Panc1 (cell line): Measurements from ENCODE around the gene GALNT10. TPM values are rescaled to one million over a fixed set of nuclear protein-coding genes. Genes with fewer than 3 reads are reported as not detected.

Experiments
- ATAC-seq: fragments of 200-7000 bp; cut with Tn5 transposase; 2 replicates; pipeline ENCODE4 v1.9.1; 2020; ENCODE audit warnings: mild to moderate bottlenecking, moderate library complexity
- Bru-seq: library from RNA; stranded (reverse); fragments of 400-500 nt; gene quantifications from one replicate; lab custom pipeline; 2021; lab: Mats Ljungman, UMichigan
- BruChase-seq, 2 experiments: library from RNA; stranded (reverse); fragments of 400-500 nt; gene quantifications; one replicate each; lab custom pipeline; 2021; lab: Mats Ljungman, UMichigan
- BruUV-seq: library from RNA; stranded (reverse); fragments of 400-500 nt; replicated peaks from 2 replicates; lab custom pipeline; 2021; lab: Mats Ljungman, UMichigan
- CTCF ChIA-PET: fragments of 300-600 bp; sonication (Branson Sonifier 250); formaldehyde crosslinking; loops from one replicate; lab custom pipeline; 2022; ENCODE audit warnings: antibody characterized with exemption; lab: Charles Lee
- POLR2A ChIA-PET: fragments of 300-600 bp; sonication (Branson Sonifier 250); formaldehyde crosslinking; loops from one replicate; lab custom pipeline; 2022; ENCODE audit warnings: antibody characterized with exemption; lab: Charles Lee
- DNase-seq: peaks from one replicate; pipeline ENCODE4 v3.0.0-alpha.2; 2010; ENCODE audit warnings: low read depth, low spot score
- H3K27ac ChIP-seq: 2 replicates; pipeline ENCODE4 v1.5.1; 2011; ENCODE audit warnings: mild to moderate bottlenecking, low read length, inconsistent platforms
- H3K27me3 ChIP-seq: fragments of 200-500 bp; sonication (Bioruptor generic); 2 replicates; pipeline ENCODE4 v1.6.0; 2014; ENCODE audit warnings: low read length, inconsistent platforms; ENCODE audit not compliant: control insufficient read depth, insufficient read depth
- H3K36me3 ChIP-seq: fragments of 200-500 bp; sonication (Bioruptor generic); 2 replicates; pipeline ENCODE4 v1.5.1; 2014; ENCODE audit warnings: inconsistent platforms, mild to moderate bottlenecking, low read length, moderate library complexity; ENCODE audit not compliant: control insufficient read depth, insufficient read depth
- H3K4me1 ChIP-seq: 2 replicates; pipeline ENCODE4 v1.5.1; 2011; ENCODE audit warnings: inconsistent platforms, mild to moderate bottlenecking, low read length, moderate library complexity; ENCODE audit not compliant: control insufficient read depth, insufficient read depth
- H3K4me3 ChIP-seq, 2 experiments: 2 replicates each; pipeline ENCODE4 v1.5.1; 2011 to 2012; ENCODE audit warnings: low read depth in 2 of 2, low read length in 2 of 2, mild to moderate bottlenecking in 2 of 2, inconsistent platforms in 1 of 2, moderate library complexity in 1 of 2
- H3K9me3 ChIP-seq: fragments of 200-500 bp; sonication (Bioruptor generic); 2 replicates; pipeline ENCODE4 v1.5.1; 2014; ENCODE audit warnings: low read depth, mild to moderate bottlenecking, inconsistent platforms, low read length, moderate library complexity; ENCODE audit not compliant: control insufficient read depth, insufficient read depth
- POLR2AphosphoS5 ChIP-seq: IDR thresholded peaks from 2 replicates; pipeline ENCODE4 v1.6.1; 2012; ENCODE audit warnings: mild to moderate bottlenecking, low read depth, low read length, moderate library complexity
- SIN3A ChIP-seq: IDR thresholded peaks from 2 replicates; pipeline ENCODE4 v1.6.1; 2012; ENCODE audit warnings: low read depth, mild to moderate bottlenecking, low read length, moderate library complexity, borderline replicate concordance; ENCODE audit not compliant: insufficient read depth
- in situ Hi-C: cut with HindIII; loops from 2 replicates; pipeline ENCODE4 v1.10.0; 2016; ENCODE audit warnings: low sequenced_read_pairs, low pct_unique_long_range_greater_than_20kb
- intact Hi-C: fragments of 100-400 bp; cut with micrococcal nuclease; formaldehyde crosslinking; loops from one replicate; pipeline ENCODE4 v1.10.0; 2022; ENCODE audit not compliant: unreplicated experiment
- long read RNA-seq: library from polyadenylated mRNA; unstranded; transcript quantifications from one replicate; pipeline ENCODE4 v2.0.0, GENCODE V29; 2021; ENCODE audit not compliant: unreplicated experiment
- polyA plus RNA-seq: library from polyadenylated mRNA; unstranded; fragments of >200 nt; gene quantifications from one replicate; pipeline ENCODE4 v1.2.1, GENCODE V29; 2012; ENCODE audit warnings: missing spikeins; ENCODE audit not compliant: insufficient read length
- total RNA-seq: library from RNA; stranded (reverse); gene quantifications from one replicate; pipeline ENCODE4 v1.2.1, GENCODE V29; 2021; ENCODE audit not compliant: unreplicated experiment
- TF ChIP-seq, protein P1 (sequence below), 2 experiments: IDR thresholded peaks; 2 replicates each; pipeline ENCODE4 v1.6.1; 2011 to 2012; ENCODE audit warnings: low read depth in 2 of 2, control low read depth in 1 of 2, low read length in 1 of 2, mild to moderate bottlenecking in 1 of 2, moderate library complexity in 1 of 2; ENCODE audit not compliant: insufficient read depth in 1 of 2
- TF ChIP-seq, protein P2 (sequence below): fragments of 450-650 bp; IDR thresholded peaks from 2 replicates; pipeline ENCODE4 v1.5.1; 2017; ENCODE audit warnings: mild to moderate bottlenecking

Gene GALNT10, protein sequence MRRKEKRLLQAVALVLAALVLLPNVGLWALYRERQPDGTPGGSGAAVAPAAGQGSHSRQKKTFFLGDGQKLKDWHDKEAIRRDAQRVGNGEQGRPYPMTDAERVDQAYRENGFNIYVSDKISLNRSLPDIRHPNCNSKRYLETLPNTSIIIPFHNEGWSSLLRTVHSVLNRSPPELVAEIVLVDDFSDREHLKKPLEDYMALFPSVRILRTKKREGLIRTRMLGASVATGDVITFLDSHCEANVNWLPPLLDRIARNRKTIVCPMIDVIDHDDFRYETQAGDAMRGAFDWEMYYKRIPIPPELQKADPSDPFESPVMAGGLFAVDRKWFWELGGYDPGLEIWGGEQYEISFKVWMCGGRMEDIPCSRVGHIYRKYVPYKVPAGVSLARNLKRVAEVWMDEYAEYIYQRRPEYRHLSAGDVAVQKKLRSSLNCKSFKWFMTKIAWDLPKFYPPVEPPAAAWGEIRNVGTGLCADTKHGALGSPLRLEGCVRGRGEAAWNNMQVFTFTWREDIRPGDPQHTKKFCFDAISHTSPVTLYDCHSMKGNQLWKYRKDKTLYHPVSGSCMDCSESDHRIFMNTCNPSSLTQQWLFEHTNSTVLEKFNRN
- total RNA-seq (50.5 TPM), Bru-seq, nascent RNA (percentile 70 among the genes with signal in this experiment), BruChase-seq, experiment 1, labeled RNA remaining after a 2-hour chase (percentile 65 among the genes with signal in this experiment), BruChase-seq, experiment 2, labeled RNA remaining after a 6-hour chase (percentile 67 among the genes with signal in this experiment)
- 44.0 TPM for polyA plus RNA-seq
- long read RNA-seq, full-length matches to known transcripts, result 41 of 90 reads
- long read RNA-seq, partial matches to known transcripts, result 12 of 90 reads
- long read RNA-seq, other reads (novel, unspliced or antisense), result 37 of 90 reads

DNA sequence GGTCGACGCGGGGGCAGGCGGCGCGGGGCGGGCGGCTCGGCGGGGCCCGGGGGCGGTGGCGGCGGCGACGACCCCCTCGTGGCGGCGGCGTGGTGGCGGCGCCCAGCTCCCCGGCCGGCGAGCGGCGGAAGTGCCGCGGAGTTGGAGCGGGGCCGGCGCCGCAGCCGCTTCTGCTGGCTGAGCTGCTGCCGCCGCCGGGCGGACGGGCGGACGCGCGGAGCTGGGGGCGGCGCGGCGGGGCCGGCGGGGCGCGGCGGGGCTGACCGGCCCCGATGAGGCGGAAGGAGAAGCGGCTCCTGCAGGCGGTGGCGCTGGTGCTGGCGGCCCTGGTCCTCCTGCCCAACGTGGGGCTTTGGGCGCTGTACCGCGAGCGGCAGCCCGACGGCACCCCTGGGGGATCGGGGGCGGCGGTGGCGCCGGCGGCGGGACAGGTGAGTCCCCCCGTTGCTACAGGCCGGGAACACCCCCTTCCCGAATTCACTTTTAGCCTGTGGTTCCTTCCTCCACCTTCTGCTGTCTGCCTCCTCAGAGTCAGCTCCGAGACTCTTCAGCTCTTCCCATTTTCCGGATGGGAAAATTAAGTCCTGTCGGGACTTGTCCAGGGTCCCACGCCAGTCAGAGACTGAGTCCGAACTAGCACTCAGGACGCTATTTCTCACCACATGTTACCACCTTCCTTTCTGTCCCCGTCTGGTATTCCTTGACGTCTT is at the start of gene GALNT10:
GALNT10 (plus strand) TSS at position 139 of the 710 bp plus-strand sequence; CDS start at position 273, 134 bp downstream.
- H3K4me1 ChIP-seq, result peaks cover 10% of the 10 kb centered on the region
- no peaks in the 10 kb centered on the region for H3K27me3 ChIP-seq
- ATAC-seq (peak; percentile 85), DNase-seq (no peak)
- H3K27ac ChIP-seq, result peak within 1 kb of the TSS; percentile 73
- ChIA-PET CTCF (interaction anchor here (1.4 to 1.5 kb wide), 3 partner anchors 10 to 215 kb away, joined by 4 to 10 read pairs (median 5); no protein-coding TSS in a partner anchor), POLR2A (no interaction called here)
- no peaks in the 10 kb centered on the region for H3K9me3 ChIP-seq
- in situ Hi-C loops (no loop called here), intact Hi-C loops (no loop called here)
- BruUV-seq, result no TSS peak
- TF ChIP-seq, protein P1, sequence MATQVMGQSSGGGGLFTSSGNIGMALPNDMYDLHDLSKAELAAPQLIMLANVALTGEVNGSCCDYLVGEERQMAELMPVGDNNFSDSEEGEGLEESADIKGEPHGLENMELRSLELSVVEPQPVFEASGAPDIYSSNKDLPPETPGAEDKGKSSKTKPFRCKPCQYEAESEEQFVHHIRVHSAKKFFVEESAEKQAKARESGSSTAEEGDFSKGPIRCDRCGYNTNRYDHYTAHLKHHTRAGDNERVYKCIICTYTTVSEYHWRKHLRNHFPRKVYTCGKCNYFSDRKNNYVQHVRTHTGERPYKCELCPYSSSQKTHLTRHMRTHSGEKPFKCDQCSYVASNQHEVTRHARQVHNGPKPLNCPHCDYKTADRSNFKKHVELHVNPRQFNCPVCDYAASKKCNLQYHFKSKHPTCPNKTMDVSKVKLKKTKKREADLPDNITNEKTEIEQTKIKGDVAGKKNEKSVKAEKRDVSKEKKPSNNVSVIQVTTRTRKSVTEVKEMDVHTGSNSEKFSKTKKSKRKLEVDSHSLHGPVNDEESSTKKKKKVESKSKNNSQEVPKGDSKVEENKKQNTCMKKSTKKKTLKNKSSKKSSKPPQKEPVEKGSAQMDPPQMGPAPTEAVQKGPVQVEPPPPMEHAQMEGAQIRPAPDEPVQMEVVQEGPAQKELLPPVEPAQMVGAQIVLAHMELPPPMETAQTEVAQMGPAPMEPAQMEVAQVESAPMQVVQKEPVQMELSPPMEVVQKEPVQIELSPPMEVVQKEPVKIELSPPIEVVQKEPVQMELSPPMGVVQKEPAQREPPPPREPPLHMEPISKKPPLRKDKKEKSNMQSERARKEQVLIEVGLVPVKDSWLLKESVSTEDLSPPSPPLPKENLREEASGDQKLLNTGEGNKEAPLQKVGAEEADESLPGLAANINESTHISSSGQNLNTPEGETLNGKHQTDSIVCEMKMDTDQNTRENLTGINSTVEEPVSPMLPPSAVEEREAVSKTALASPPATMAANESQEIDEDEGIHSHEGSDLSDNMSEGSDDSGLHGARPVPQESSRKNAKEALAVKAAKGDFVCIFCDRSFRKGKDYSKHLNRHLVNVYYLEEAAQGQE (IDR thresholded peaks at IDR 0.05; ENCODE audit: insufficient read depth in 1 of 2, low read depth in 2 of 2, low read length in 1 of 2), result no peak
- TF ChIP-seq, protein P2, sequence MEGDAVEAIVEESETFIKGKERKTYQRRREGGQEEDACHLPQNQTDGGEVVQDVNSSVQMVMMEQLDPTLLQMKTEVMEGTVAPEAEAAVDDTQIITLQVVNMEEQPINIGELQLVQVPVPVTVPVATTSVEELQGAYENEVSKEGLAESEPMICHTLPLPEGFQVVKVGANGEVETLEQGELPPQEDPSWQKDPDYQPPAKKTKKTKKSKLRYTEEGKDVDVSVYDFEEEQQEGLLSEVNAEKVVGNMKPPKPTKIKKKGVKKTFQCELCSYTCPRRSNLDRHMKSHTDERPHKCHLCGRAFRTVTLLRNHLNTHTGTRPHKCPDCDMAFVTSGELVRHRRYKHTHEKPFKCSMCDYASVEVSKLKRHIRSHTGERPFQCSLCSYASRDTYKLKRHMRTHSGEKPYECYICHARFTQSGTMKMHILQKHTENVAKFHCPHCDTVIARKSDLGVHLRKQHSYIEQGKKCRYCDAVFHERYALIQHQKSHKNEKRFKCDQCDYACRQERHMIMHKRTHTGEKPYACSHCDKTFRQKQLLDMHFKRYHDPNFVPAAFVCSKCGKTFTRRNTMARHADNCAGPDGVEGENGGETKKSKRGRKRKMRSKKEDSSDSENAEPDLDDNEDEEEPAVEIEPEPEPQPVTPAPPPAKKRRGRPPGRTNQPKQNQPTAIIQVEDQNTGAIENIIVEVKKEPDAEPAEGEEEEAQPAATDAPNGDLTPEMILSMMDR, result no peak
- peak; percentile 50; the same call in 1 of the 2 replicates for TF ChIP-seq SIN3A
- no peaks in the 10 kb centered on the region for H3K36me3 ChIP-seq
- H3K4me3 ChIP-seq, result peak within 1 kb of the TSS; percentile 80 to 94

GRCh38 chr5:154141745-154142221 is 48.8 kb upstream of the GALNT10 start:
- Histone ChIP-seq H3K9me3 (no peaks in the 10 kb centered on the region), H3K4me3 (no peak overlapping the region), H3K36me3 (no peaks in the 10 kb centered on the region), H3K27me3 (no peaks in the 10 kb centered on the region), H3K4me1 (no peaks in the 10 kb centered on the region), H3K27ac (no peak overlapping the region)
- ChIA-PET POLR2A (no interaction called here), CTCF (no interaction called here)
- no peak for TF ChIP-seq POLR2AphosphoS5
- TF ChIP-seq, protein P1 (IDR thresholded peaks at IDR 0.05; ENCODE audit: insufficient read depth in 1 of 2, low read depth in 2 of 2, low read length in 1 of 2), result no peak
- TF ChIP-seq, protein P2, result no peak
- DNase-seq (no peak), ATAC-seq (no peak)
- intact Hi-C loops (no loop called here), in situ Hi-C loops (no loop called here)
- BruUV-seq, result no TSS peak
